ENCODE results near the gene COG7. TPM values are rescaled to one million over a fixed set of nuclear protein-coding genes. Genes with fewer than 3 reads are reported as not detected.
A peak's percentile ranks its signal among the peaks of the same experiment; 100 is the strongest.

Gene COG7
- total RNA-seq, 3 donors from 2014 or later = 25.4 to 40.5 (median 32.6) TPM

GRCh38 chr16:23482778-23483177 is 29.8 kb upstream of the COG7 start:
- TF ChIP-seq CTCF (IDR thresholded peaks at IDR 0.05) = no peak
- peak in 1 of 3 donors; percentile 57 for DNase-seq
- Histone ChIP-seq H3K9me3 (no peaks in the 10 kb centered on the region), H3K4me3 (no peak overlapping the region), H3K4me1 (ENCODE audit: low read depth) (peaks cover 4% of the 10 kb centered on the region), H3K36me3 (ENCODE audit: low read depth) (peaks cover 16% of the 10 kb centered on the region)
- ATAC-seq = peak; percentile 40
- intact Hi-C loops (cut with DNase I, micrococcal nuclease) = no loop called here

GRCh38 chr16:23480257-23480656 is 27.3 kb upstream of the COG7 start:
- no peaks in the 10 kb centered on the region for H3K9me3 ChIP-seq
- H3K36me3 ChIP-seq (ENCODE audit: low read depth) = peaks cover 19% of the 10 kb centered on the region
- H3K4me3 ChIP-seq = no peak overlapping the region
- no peak for ATAC-seq
- intact Hi-C loops (cut with DNase I, micrococcal nuclease) = no loop called here
- DNase-seq = no peak
- TF ChIP-seq CTCF (IDR thresholded peaks at IDR 0.05) = no peak
- H3K4me1 ChIP-seq (ENCODE audit: low read depth) = no peaks in the 10 kb centered on the region

- H3K36me3 ChIP-seq (ENCODE audit: low read depth) = peaks cover 19% of the 10 kb centered on the region
- DNase-seq (no peak), ATAC-seq (no peak)
- TF ChIP-seq CTCF (IDR thresholded peaks at IDR 0.05) = no peak
- intact Hi-C loops (cut with DNase I, micrococcal nuclease) = no loop called here
- no peaks in the 10 kb centered on the region for H3K4me1 ChIP-seq (ENCODE audit: low read depth)
- H3K4me3 ChIP-seq = no peak overlapping the region
- no peaks in the 10 kb centered on the region for H3K9me3 ChIP-seq
Observed at GRCh38 chr16:23479138-23479537, 26.1 kb upstream of the COG7 start.

GRCh38 chr16:23478566-23478965 is 25.6 kb upstream of the COG7 start:
- Histone ChIP-seq H3K9me3 (no peaks in the 10 kb centered on the region), H3K36me3 (ENCODE audit: low read depth) (peaks cover 19% of the 10 kb centered on the region), H3K4me3 (no peak overlapping the region), H3K4me1 (ENCODE audit: low read depth) (no peaks in the 10 kb centered on the region)
- no peak for TF ChIP-seq CTCF (IDR thresholded peaks at IDR 0.05)
- no peak for DNase-seq
- intact Hi-C loops (cut with DNase I, micrococcal nuclease) = no loop called here
- no peak for ATAC-seq

- TF ChIP-seq CTCF (IDR thresholded peaks at IDR 0.05) = no peak
- no peak overlapping the region for H3K4me3 ChIP-seq
- peaks cover 19% of the 10 kb centered on the region for H3K36me3 ChIP-seq (ENCODE audit: low read depth)
- intact Hi-C loops (cut with DNase I, micrococcal nuclease) = no loop called here
- no peaks in the 10 kb centered on the region for H3K9me3 ChIP-seq
- ATAC-seq (no peak), DNase-seq (no peak)
- no peaks in the 10 kb centered on the region for H3K4me1 ChIP-seq (ENCODE audit: low read depth)
Observed at GRCh38 chr16:23476289-23476688, 23.3 kb upstream of the COG7 start.

GRCh38 chr16:23469814-23470213 is 16.8 kb upstream of the COG7 start:
- no peak for ATAC-seq
- no peaks in the 10 kb centered on the region for H3K9me3 ChIP-seq
- no peaks in the 10 kb centered on the region for H3K4me1 ChIP-seq (ENCODE audit: low read depth)
- no peak for TF ChIP-seq CTCF (IDR thresholded peaks at IDR 0.05)
- no peak overlapping the region for H3K4me3 ChIP-seq
- no peak for DNase-seq
- intact Hi-C loops (cut with DNase I, micrococcal nuclease) = no loop called here
- peaks cover 3% of the 10 kb centered on the region for H3K36me3 ChIP-seq (ENCODE audit: low read depth)

Data from mucosa of descending colon (tissue), 3 donors.